ENCODE results near the gene BLOC1S5.
"Not testable (repeated sequence)": the region's sequence is repeated elsewhere in the genome, so short reads cannot be mapped to it uniquely, and the experiment has no call there.

The BLOC1S5 gene

DNA sequence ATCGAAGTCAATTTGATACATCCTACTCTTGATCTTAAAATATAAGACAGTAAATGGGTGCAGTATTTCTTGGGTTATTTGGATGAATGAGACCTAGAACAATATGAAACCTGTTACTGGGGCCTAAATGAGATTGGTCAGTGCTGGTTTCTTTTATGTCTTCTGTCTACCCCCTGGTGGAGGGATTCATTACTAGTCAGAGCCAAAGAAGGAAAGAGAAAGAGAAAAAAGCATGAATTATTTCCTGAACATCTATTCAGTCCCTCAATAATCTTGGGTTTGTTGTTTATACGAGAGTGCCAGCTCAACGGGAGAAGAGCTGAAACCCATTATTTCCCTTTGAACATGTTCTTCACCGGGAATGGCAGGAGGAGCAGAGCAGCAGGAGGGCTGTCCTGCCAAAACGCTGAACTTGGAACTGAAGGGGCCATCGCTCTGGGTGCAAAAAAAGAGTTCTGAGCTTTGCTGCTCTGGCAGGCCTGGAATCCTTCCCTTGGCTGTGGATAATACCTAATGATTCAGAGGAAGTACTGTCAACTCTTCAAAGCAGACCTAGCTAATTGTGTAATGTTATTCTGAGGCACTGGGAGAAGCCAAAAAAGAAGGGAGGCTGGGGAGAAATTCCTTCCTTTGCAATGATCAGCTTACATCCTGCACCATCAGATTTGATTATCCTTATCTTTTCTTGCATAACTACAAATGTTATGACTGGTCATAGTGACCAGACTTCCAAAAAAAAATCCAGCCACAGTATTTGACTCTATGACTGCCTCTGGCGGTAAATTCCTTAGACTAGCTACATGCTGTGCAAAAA, 72.0 kb downstream of the BLOC1S5 start:
- DNase-seq: peak; percentile 96

DNA sequence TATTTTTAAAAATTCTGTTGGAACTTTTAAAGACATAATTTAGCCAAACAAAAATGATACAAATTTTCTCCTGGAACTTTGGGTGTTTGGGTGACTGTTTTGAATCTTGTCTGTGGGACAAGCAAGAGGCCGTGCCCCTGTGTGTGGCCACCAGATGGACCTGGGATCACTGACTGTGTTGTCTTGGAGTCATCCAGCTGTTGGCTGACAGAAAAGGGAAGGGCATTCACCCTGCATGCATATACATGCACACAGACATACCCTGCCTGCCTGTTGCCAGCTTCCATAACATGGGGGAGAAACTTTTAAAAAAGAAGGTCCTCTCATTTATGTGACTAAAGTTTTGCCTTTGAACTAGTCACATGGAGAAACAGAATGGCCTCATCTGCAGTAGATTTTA, 72.7 kb downstream of the BLOC1S5 start:
- no peak for DNase-seq

DNA sequence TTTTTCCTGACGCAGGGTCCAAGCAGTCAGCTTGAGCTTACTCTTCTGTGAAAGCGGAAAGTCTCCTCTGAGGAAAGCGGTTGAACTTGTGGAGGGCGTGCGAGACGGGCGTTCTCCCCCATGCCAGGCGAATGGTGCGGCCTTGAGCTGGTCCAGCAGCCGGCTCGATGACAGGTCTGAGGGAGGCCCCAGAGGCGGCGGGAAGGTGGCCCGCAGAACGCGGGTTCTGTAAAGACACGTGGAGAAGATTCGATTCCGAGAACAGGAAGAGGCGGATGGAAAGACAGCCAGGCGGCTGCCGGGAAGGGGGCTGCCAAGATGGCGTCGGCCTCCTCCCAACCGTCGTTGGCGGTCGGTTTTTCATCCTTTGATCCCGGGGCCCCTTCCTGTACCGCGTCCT, 78.0 kb downstream of the BLOC1S5 start:
- DNase-seq: no peak

DNA sequence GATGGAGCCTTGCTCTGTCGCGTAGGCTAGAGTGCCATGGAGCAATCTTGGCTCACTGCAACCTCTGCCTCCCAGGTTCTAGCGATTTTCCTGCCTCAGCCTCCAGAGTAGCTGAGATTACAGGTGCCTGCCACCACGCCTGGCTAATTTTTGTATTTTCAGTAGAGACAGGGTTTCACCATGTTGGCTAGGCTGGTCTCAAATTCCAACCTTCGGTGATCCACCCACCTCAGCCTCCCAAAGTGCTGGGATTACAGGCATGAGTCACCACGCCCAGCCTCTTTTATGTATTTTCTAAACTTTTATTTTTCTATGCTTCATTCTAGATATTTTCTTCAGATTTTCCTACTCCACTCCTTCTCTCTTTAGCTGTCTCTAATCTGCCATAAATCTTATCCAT, 80.2 kb downstream of the BLOC1S5 start:
- not testable (repeated sequence) for DNase-seq

DNA sequence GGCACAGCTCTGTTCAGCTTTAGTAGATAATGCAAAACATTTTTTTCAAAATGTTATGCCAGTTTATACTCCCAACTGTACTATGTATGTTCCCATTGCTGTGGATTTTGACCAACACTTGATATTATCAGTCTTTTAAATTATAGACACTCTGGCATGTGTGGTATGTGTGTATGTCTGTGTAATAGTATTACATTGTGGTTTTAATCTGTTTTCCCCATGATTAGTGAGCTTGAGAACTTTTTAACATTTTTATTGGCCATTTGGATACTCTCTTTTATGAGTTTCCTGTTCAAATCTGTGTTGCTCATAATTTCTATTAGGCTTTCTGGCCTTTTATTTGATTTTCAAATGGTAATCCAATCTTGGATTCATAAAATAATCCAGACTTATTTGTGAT, 84.4 kb downstream of the BLOC1S5 start:
- DNase-seq: no peak

DNA sequence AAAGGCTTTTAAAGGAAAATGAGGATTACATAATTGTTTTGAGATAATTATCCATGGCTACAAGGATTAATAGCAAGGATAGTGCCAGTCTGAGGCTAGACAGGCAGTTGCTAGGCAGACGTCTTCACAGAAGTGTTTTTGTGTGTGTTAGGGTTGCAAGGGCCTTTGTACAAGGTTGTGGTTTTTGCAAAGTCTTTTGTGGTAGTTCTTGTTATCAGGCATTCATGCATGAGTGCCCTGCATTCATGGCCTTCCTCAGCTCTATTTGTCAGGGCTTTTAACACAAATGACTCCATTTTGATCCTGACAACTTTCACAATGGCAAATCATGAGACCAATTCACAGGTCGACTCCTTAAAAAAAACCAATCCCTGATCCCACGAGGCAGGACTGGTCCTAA, 85.5 kb downstream of the BLOC1S5 start:
- peak; percentile 23 for DNase-seq

DNA sequence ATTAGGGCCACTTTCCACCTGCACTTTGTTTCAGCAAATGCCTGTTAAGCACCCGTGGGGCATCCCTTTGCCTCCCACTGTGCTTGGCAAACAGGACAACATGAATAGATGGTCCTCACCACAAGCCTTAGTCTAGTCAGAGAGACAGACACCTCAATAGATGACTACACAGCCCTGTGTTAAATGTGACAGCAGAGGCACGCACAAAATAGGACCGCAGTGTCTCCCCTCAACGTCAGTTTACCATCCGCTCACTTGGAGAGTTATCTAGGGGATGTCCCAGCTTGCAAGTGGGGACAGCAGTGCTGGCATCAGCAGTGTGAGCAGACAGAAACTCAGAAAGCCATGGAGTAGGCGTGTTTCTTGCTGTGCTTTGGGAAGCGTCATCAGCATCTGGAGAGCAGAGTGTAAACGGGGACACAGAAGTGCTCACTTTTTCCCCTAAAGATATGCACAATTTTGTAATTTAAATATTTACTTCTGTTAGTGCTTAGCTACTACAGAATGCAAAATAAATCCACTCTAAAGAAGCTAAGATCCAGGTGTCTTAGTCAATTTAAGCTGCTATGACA, 87.6 kb downstream of the BLOC1S5 start:
- DNase-seq: no peak

DNA sequence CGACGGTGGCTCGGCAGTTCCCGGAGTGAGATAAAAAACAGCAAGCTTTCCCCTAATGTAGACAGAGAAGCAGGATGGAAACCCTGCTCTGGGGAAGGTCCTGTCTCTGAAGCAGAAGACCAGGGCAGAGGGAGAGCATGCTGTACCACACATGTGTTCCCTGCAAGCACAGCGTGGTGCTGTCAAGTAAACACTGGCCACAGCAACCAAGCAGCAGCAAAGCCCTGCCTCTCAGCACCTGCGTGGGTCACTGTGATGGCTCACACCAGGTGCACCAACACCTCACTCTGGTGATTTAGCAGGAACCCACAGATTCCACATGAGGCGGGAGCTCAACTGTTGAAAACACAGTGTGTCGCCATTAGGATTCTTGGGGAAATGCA, 88.4 kb downstream of the BLOC1S5 start:
- no peak for DNase-seq

DNA sequence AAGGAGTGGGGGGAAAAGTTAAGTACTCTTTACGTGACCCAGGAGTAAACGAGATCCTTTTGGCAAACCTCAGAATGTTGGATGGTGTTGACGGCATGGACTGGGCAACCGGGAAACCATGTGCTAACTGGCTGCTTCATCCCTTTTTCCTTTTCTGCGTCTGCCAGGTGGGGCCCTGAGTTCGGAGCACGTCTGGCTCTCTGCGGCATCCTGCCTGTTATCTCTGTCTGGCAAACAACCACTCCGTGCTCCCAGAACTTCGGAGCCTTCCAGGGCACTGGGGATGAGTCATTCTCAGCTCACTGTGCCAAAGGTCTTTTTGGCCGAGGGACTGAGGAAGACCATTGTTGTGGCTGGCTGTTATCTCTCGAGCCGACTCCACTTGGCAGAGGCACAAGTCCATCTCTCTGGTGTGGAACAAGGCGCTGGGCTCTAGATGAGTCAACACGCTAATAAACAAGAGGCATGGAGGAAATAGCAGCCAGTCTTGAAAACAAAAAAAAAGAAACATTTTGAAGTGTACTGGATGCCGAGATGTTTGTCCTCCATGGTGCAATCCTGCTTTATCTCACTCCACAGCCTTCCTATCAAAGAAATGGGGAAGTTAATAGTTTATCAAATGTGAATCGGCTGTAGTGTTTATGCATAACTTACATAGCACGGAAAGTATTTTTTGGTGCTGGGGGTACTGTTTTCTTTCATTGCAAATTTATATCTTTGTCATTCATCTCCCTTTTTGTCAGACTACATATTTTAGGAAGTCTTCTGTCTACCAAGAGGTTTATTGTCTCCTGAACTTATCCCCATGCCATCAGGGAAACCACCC, 89.0 kb downstream of the BLOC1S5 start:
- peak; percentile 100 for DNase-seq

DNA sequence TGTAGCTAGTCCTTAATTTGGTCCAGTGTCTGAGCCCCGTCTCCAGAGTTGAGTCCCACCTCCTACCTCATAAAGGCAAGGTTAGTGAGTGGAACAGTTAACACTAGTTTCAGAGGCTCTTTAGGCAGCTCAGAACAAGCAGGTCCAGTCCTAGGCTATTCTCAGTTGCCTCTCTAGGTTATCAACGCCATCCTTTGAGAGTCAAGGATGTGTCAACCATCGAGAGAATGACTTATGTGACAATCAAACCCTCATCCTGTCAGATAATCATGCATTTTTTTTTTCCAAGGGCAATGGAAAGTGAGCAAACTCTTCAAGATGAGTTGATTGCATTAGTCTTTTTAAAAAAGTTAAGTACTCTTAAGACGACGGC, 89.6 kb downstream of the BLOC1S5 start:
- DNase-seq: no peak

DNA sequence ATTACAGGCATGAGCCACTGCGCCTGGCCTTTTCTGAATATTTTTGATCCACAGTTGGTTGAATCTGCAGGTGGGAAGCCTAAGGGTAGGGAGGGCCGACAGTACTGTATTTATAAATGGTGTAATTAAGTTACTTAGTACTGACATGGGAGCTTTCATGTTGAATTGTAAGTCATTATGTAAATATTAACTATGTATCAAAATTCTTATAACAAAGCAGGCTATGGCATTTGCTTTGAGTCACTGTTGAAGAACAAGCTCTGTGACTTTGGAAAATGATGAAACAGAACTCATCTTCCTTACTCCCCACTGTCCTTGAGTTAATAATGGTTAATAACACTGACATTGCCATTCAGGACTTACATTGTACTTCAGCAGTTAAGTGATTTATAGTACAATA, 90.6 kb downstream of the BLOC1S5 start:
- no peak for DNase-seq

DNA sequence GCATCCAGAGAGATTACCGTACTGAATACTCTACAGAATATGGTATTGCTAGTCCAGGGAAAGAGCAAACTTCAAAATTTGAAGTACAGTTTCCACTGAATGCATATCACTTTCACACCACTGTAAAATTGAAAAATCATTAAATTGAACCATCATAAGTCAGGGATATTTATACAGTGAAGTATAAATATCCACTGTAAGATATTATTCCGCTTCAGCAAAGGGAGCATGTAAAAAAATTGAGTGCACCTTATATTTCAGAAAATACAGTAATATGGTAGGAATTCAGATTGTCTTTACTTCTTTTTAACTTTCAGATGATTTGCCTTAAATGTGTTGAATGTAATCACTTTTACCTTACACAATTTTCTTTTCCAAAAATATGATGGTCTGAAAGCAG, 92.7 kb downstream of the BLOC1S5 start:
- no peak for DNase-seq

DNA sequence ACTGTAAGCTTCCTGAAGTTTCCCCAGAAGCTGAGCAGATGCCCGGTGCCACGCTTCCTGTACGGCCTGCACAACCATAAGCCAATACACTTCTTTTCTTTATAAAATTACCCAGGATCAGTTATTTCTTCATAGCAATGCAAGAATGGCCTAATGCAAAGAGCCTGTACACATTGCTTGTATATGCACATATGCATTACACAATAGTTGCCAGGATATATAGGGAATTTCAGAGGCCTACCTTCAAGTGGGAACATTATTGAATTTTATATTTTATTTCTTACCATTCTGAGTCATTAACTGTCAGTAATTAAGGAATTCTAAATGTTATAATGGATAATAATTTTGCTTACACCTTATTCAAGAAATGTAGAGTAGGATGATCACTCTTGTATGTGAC, 93.6 kb downstream of the BLOC1S5 start:
- DNase-seq: no peak
